Thyroid gland (tissue), 4 donors: ENCODE results near the gene TTC9B. TPM values are rescaled to one million over a fixed set of nuclear protein-coding genes. Genes with fewer than 3 reads are reported as not detected.

Experiments used
- DNase-seq, 2 donors: peaks; one replicate each; pipeline ENCODE4 v3.0.0-alpha.2; 2019
- H3K27ac ChIP-seq, 3 donors: fragments of 200-600 bp; sonication (generic); 1 replicate in 2 of 3; 2 replicates in 1 of 3; pipeline ENCODE4 v1.5.1; 2016 to 2019; ENCODE audit warnings: mild to moderate bottlenecking in 1 of 3, moderate library complexity in 1 of 3
- H3K27me3 ChIP-seq: fragments of 200-600 bp; sonication (generic); one replicate; pipeline ENCODE4 v1.5.1; 2019
- H3K36me3 ChIP-seq, 2 donors: fragments of 200-600 bp; sonication (generic); one replicate each; pipeline ENCODE4 v1.5.1; 2016 to 2019
- H3K4me1 ChIP-seq, 2 donors: fragments of 200-600 bp; sonication (generic); one replicate each; pipeline ENCODE4 v1.5.1; 2017 to 2019
- H3K4me3 ChIP-seq, 3 donors: fragments of 200-600 bp; sonication (generic); replicated peaks in 1 of 3; 1 replicate in 2 of 3; 2 replicates in 1 of 3; pipeline ENCODE4 v1.5.1; 2016; ENCODE audit warnings: mild to moderate bottlenecking in 1 of 3
- H3K9me3 ChIP-seq: fragments of 200-600 bp; sonication (generic); one replicate; pipeline ENCODE4 v1.5.1; 2017
- CTCF ChIP-seq, 6 experiments: fragments of 200-600 bp in 3 of 6; fragments of 450-650 bp in 3 of 6; sonication (generic) in 3 of 6; IDR thresholded peaks; one replicate each; pipeline ENCODE4 v1.5.1; 2016 to 2019; ENCODE audit warnings: antibody characterized with exemption in 6 of 6, mild to moderate bottlenecking in 2 of 6, inconsistent platforms in 1 of 6, moderate library complexity in 1 of 6
- POLR2A ChIP-seq, 2 donors: fragments of 450-650 bp; IDR thresholded peaks; one replicate each; pipeline ENCODE4 v1.6.1; 2017; ENCODE audit warnings: antibody characterized with exemption in 2 of 2, mild to moderate bottlenecking in 2 of 2, moderate library complexity in 1 of 2
- WGBS, 2 donors: methylation state at CpG; one replicate each; pipeline ENCODE4 v1.1.5; 2017; 5-methylcytosine and 5-hydroxymethylcytosine counted together
- intact Hi-C: fragments of 100-400 bp; cut with DNase I; formaldehyde crosslinking; loops from one replicate; pipeline ENCODE4 v1.15.1; 2023
- total RNA-seq, 4 donors: library from RNA; depleted of rRNA; stranded (reverse); fragments of >200 nt; gene quantifications; one replicate each; pipeline ENCODE4 v1.2.3, GENCODE V29; 2016

The TTC9B gene
- total RNA-seq, 4 donors from 2014 or later = not detected

GRCh38 chr19:40190891-40191835 is 27.0 kb downstream of the TTC9B start, which contains the start of gene MAP3K10:
Gene MAP3K10 (plus strand): TSS chr19:40191426. CDS start chr19:40192032, 606 bp downstream.
- H3K36me3 ChIP-seq = no peaks in the 10 kb centered on the region
- no peaks in the 10 kb centered on the region for H3K27me3 ChIP-seq
- H3K9me3 ChIP-seq = no peaks in the 10 kb centered on the region
- peak in 1 of 2 donors; percentile 48 for TF ChIP-seq POLR2A (IDR thresholded peaks at IDR 0.05)
- TF ChIP-seq CTCF (IDR thresholded peaks at IDR 0.05) = no peak
- WGBS, 2 donors = 0 to 2% methylated on average over 2 to 22 of the region's 116 CpGs
- peak within 1 kb of the TSS; percentile 92 to 97 (median 95) for H3K27ac ChIP-seq
- H3K4me3 ChIP-seq = peak within 1 kb of the TSS; percentile 96 to 97 (median 97)
- DNase-seq = peak; percentile 59 to 61
- intact Hi-C loops = no loop called here
- H3K4me1 ChIP-seq = peaks cover 17 to 18% of the 10 kb centered on the region in 2 donors

GRCh38 chr19:40184273-40184672 is 33.9 kb downstream of the TTC9B start:
- TF ChIP-seq CTCF (IDR thresholded peaks at IDR 0.05) = no peak
- no peak for TF ChIP-seq POLR2A (IDR thresholded peaks at IDR 0.05)
- Histone ChIP-seq H3K36me3 (no peaks in the 10 kb centered on the region), H3K27ac (no peak overlapping the region), H3K9me3 (no peaks in the 10 kb centered on the region), H3K4me1 (no peaks in the 10 kb centered on the region), H3K4me3 (no peak overlapping the region), H3K27me3 (no peaks in the 10 kb centered on the region)
- DNase-seq = no peak
- intact Hi-C loops = no loop called here
- 77 to 92% methylated on average over 1 of the region's 1 CpG for WGBS, 2 donors

GRCh38 chr19:40178756-40179155 is 39.4 kb downstream of the TTC9B start:
- TF ChIP-seq CTCF (IDR thresholded peaks at IDR 0.05) = no peak
- TF ChIP-seq POLR2A (IDR thresholded peaks at IDR 0.05) = no peak

GRCh38 chr19:40177286-40178070 is 40.7 kb downstream of the TTC9B start:
- no peaks in the 10 kb centered on the region for H3K4me1 ChIP-seq
- no peaks in the 10 kb centered on the region for H3K36me3 ChIP-seq
- TF ChIP-seq CTCF (IDR thresholded peaks at IDR 0.05) (no peak), POLR2A (IDR thresholded peaks at IDR 0.05) (no peak)
- intact Hi-C loops = no loop called here
- H3K27me3 ChIP-seq = no peaks in the 10 kb centered on the region
- no peaks in the 10 kb centered on the region for H3K9me3 ChIP-seq
- WGBS, 2 donors = 79 to 86% methylated on average over 5 of the region's 5 CpGs
- no peak overlapping the region for H3K4me3 ChIP-seq
- DNase-seq = no peak
- no peak overlapping the region for H3K27ac ChIP-seq

More at GRCh38 chr19:40178756-40179155, 39.4 kb downstream of the TTC9B start:
- 84 to 87% methylated on average over 4 of the region's 4 CpGs for WGBS, 2 donors
- H3K4me1 ChIP-seq = no peaks in the 10 kb centered on the region
- no peaks in the 10 kb centered on the region for H3K9me3 ChIP-seq
- no peaks in the 10 kb centered on the region for H3K27me3 ChIP-seq
- no peak overlapping the region for H3K4me3 ChIP-seq
- intact Hi-C loops = no loop called here
- no peak for DNase-seq
- H3K36me3 ChIP-seq = no peaks in the 10 kb centered on the region
- H3K27ac ChIP-seq = no peak overlapping the region
